T47D (cell line): ENCODE results near the gene C5.

ENCODE experiments used
- DNase-seq, 2 experiments: peaks; one replicate each; pipeline versions ENCODE4 v3.0.0 to v3.0.0-alpha.2; 2011 to 2012; ENCODE audit warnings: low read depth in 1 of 2, low spot score in 1 of 2
- JUND ChIP-seq: IDR thresholded peaks from 2 replicates; pipeline ENCODE4 v1.6.1; 2012; ENCODE audit warnings: low read depth
- in situ Hi-C: cut with HindIII; loops from 2 replicates; pipeline ENCODE4 v1.10.0; 2016; ENCODE audit warnings: low sequenced_read_pairs, low pct_unique_long_range_greater_than_20kb

C5 gene

GRCh38 chr9:120923620-120924328 is 126.3 kb downstream of the C5 start:
- no peak for DNase-seq
- no peak for TF ChIP-seq JUND
- in situ Hi-C loops = no loop called here

- no peak for DNase-seq
- in situ Hi-C loops = no loop called here
- no peak for TF ChIP-seq JUND
Measured at GRCh38 chr9:120922404-120923195, 127.5 kb downstream of the C5 start.

- in situ Hi-C loops = no loop called here
- TF ChIP-seq JUND = no peak
- no peak for DNase-seq
Measured at GRCh38 chr9:120921661-120922181, 128.4 kb downstream of the C5 start.

GRCh38 chr9:120920806-120921178 is 129.3 kb downstream of the C5 start:
- DNase-seq = no peak
- no peak for TF ChIP-seq JUND
- in situ Hi-C loops = no loop called here

- no peak for TF ChIP-seq JUND
- no peak for DNase-seq
- in situ Hi-C loops = no loop called here
Measured at GRCh38 chr9:120919843-120920805, 130.0 kb downstream of the C5 start.

GRCh38 chr9:120918931-120919842 is 130.9 kb downstream of the C5 start:
- TF ChIP-seq JUND = no peak
- in situ Hi-C loops = no loop called here
- DNase-seq = no peak

GRCh38 chr9:120917929-120918762 is 131.9 kb downstream of the C5 start:
- in situ Hi-C loops = no loop called here
- no peak for TF ChIP-seq JUND
- no peak for DNase-seq

- no peak for TF ChIP-seq JUND
- DNase-seq = no peak
Measured at GRCh38 chr9:120916991-120917880, 132.8 kb downstream of the C5 start.

GRCh38 chr9:120916588-120916987 is 133.5 kb downstream of the C5 start:
- DNase-seq = peak in 1 of 2 experiments; percentile 29
- no peak for TF ChIP-seq JUND
- in situ Hi-C loops = no loop called here

More at GRCh38 chr9:120916991-120917880, 132.8 kb downstream of the C5 start:
- in situ Hi-C loops = no loop called here
